GM19025 (cell line): ENCODE data around the gene HS6ST3.

Experiments used
- ATAC-seq: cut with Tn5 transposase; IDR thresholded peaks from one replicate; pipeline ENCODE4 v1.9.1; 2021; ENCODE audit warnings: mild to moderate bottlenecking, low read depth, moderate library complexity; ENCODE audit not compliant: unreplicated experiment

The HS6ST3 gene

GRCh38 chr13:96636001-96636709 lies 546.2 kb downstream of the HS6ST3 start:
- ATAC-seq: no peak

- no peak for ATAC-seq
Measured at GRCh38 chr13:96637039-96637438, 547.1 kb downstream of the HS6ST3 start.

- ATAC-seq: no peak
Measured at GRCh38 chr13:96646101-96646500, 556.2 kb downstream of the HS6ST3 start.

- no peak for ATAC-seq
Measured at GRCh38 chr13:96646515-96647211, 556.8 kb downstream of the HS6ST3 start.

GRCh38 chr13:96650301-96650886 lies 560.5 kb downstream of the HS6ST3 start:
- no peak for ATAC-seq

DNA sequence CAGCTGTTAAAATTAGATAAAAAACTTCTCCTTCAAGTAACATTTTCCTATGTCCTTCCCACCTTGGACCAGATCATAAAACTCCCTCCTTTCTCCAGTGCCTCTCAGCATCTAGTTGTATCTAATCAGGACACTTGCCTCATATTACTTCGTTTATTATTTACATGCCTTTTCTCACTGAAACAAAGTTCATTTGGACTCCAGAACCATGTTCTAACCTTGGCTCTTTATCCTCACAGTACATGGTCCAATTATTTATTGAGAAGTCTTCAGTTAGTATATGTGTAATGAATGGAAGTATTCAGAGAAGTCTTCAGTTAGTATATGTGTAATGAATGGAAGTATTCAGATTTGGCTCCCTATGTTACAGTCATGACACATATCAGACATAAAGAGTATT lies 561.7 kb downstream of the HS6ST3 start:
- ATAC-seq: no peak

- ATAC-seq: no peak
Measured at GRCh38 chr13:96652506-96652905, 562.6 kb downstream of the HS6ST3 start.

- ATAC-seq: no peak
Measured at GRCh38 chr13:96661612-96662011, 571.7 kb downstream of the HS6ST3 start.

GRCh38 chr13:96662036-96662435 lies 572.1 kb downstream of the HS6ST3 start:
- no peak for ATAC-seq

DNA sequence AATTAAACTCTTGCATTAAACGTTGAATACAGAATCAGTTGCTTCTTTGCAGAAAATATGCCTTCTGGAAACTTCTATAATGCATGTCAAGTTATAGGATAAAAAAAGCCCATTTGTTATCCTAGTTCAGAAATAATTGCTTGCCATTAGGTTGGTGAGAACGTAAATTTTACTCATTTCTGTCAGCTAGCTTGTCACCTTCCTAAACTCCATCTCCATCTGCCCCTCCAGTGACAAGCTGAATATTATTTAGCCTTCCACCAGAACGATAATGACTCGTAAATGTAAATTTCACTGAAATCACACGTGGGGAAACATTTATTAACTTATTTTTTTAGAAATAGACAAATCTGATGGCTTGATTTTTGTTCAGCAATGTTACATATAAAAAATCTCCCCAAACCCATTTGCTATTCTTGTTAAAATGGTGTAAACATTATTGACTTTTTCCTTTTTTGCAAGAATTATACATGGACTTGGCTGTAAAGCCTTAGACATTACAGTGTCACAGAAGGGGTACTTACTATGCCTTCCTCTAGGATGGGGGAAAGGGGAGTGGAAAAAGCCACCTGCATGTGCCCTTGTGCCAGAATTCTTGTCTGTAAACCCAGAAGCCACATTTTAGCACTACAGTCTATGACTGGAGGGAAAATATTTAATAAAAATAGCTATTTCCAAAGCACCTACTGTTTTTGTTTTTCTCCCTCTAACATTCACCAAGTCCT lies 577.5 kb downstream of the HS6ST3 start:
- no peak for ATAC-seq

GRCh38 chr13:96671073-96671472 lies 581.2 kb downstream of the HS6ST3 start:
- ATAC-seq: no peak

DNA sequence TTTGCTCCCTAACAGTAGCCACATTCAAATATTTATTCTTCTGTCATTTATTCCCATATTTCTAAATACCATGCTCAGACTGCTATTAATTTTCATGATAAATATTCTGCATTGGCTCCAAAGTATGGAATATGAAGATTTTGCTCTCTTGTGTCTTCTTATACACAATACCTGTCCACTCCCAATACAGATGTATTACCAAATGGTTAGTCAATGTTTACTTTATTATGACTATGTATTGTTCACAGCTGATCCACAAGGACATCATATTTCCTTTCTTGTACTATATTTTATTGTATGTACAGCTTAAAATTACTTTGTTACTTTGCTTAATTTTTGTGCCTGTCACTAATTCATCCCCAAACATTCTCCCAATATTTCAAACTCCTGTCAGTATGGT lies 582.1 kb downstream of the HS6ST3 start:
- no peak for ATAC-seq

DNA sequence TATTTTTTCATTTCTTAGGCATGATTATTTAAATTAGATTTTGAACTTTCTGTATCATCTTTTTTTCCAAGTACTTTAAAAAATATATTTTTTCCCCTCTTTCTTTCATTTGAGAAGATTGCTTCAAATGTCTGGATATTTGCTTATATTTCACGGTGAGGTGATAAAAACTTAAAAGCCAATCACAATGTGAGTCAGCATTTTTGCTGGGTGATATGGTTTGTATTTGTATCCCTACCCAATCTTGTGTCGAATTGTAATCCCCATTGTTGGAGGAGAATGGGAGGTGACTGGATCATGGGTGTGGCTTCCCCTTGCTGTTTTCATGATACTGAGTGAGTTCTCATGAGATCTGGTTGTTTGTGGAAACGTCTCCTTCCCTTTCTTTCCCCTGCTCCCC lies 583.9 kb downstream of the HS6ST3 start:
- no peak for ATAC-seq

GRCh38 chr13:96677029-96677428 lies 587.1 kb downstream of the HS6ST3 start:
- ATAC-seq: no peak

- ATAC-seq: no peak
Measured at GRCh38 chr13:96678801-96679200, 588.9 kb downstream of the HS6ST3 start.

DNA sequence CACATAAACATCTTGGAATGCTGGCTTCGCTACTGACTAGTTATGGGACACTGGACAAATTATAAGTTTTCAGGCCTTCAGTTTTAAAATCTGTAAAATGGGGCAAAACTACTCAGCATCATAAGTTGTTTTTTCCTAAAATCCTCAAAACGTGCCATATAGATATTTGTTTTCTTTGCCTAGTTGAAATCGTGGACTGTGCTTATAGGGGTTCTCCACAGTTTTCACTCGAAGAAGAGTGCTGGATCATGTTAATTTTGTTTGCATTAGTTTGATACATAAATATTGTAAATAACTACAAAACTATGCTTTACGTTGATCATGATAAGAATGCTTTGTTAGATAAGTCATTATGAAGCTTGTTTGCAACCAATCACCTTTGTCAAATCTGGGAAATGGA lies 591.0 kb downstream of the HS6ST3 start:
- ATAC-seq: no peak

- ATAC-seq: no peak
Measured at GRCh38 chr13:96681766-96682165, 591.9 kb downstream of the HS6ST3 start.

DNA sequence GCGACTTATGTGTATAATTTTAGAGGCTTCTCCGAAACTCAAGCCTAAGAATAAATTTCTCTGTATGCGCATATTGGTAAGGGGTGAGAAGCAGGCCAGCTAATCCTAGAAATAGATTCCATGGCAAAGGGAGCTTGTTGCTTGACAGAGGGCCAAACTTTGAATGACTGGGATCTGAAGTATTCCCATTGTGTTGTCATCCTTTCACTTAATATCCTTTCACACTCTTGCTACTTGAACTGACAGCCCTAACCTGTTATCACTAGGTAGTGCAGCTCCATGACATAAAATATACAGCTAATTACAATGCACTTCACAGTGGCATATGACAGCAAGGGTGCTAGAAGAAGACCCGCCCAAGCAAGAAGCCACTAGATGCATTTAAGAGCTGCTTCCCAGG lies 594.6 kb downstream of the HS6ST3 start:
- ATAC-seq: no peak

GRCh38 chr13:96684907-96685306 lies 595.0 kb downstream of the HS6ST3 start:
- no peak for ATAC-seq

- no peak for ATAC-seq
Measured at GRCh38 chr13:96686286-96686685, 596.4 kb downstream of the HS6ST3 start.

DNA sequence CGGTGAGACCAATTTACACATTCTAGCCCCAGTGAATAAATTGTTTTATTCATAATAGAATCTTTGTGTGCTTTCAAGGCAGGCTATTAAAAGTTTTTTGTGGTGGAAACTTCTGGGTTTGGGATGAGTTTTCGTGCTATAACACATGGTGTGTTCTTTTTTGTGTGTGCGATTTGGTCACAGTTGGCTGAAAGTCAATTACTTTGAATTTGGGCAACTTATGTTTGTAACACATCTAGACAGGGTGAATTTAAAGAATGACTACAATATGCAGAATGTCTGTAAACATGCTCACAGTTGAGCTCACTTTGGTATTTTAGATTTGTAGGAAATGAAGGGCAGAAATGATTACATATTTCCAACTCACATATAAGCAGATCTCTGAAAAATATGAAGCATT lies 597.3 kb downstream of the HS6ST3 start:
- no peak for ATAC-seq
